Osteoblast (primary cell): Measurements from ENCODE around the gene SLC39A5. TPM values are rescaled to one million over a fixed set of nuclear protein-coding genes. Genes with fewer than 3 reads are reported as not detected.
A peak's percentile ranks its signal among the peaks of the same experiment; 100 is the strongest.

ENCODE experiments used
- DNase-seq: peaks from one replicate; pipeline ENCODE4 v3.0.0; 2011; ENCODE audit warnings: low spot score, mixed read lengths; ENCODE audit not compliant: insufficient read length; ENCODE audit errors: missing footprints
- H2AFZ ChIP-seq: 2 replicates; pipeline ENCODE4 v1.6.0; 2011; ENCODE audit warnings: mild to moderate bottlenecking, low read length
- H3K27ac ChIP-seq: 2 replicates; pipeline ENCODE4 v1.5.1; 2011; ENCODE audit warnings: mild to moderate bottlenecking, low read depth, low read length, moderate library complexity
- H3K27me3 ChIP-seq: 2 replicates; pipeline ENCODE4 v1.6.0; 2012; ENCODE audit warnings: mild to moderate bottlenecking, control low read depth, inconsistent platforms, low read length, moderate library complexity; ENCODE audit not compliant: insufficient read depth
- H3K36me3 ChIP-seq: 2 replicates; pipeline ENCODE4 v1.5.1; 2011; ENCODE audit warnings: mild to moderate bottlenecking, low read length, control low read depth, moderate library complexity; ENCODE audit not compliant: insufficient read depth
- H3K4me1 ChIP-seq: 2 replicates; pipeline ENCODE4 v1.5.1; 2011; ENCODE audit warnings: mild to moderate bottlenecking, low read length, control low read depth, moderate library complexity; ENCODE audit not compliant: insufficient read depth
- H3K4me2 ChIP-seq: 2 replicates; pipeline ENCODE4 v1.6.0; 2011; ENCODE audit warnings: mild to moderate bottlenecking, low read length; ENCODE audit not compliant: insufficient read depth
- H3K4me3 ChIP-seq: fragments of 200-600 bp; sonication (generic); 3 replicates; pipeline ENCODE4 v1.5.1; 2012; ENCODE audit warnings: mild to moderate bottlenecking, low read length, inconsistent platforms; ENCODE audit not compliant: insufficient read depth
- H3K79me2 ChIP-seq: 2 replicates; pipeline ENCODE4 v1.6.0; 2012; ENCODE audit warnings: mild to moderate bottlenecking, low read length, control low read depth, inconsistent platforms; ENCODE audit not compliant: insufficient read depth
- H3K9me3 ChIP-seq: 2 replicates; pipeline ENCODE4 v1.5.1; 2011; ENCODE audit warnings: low read depth, low read length, control low read depth
- H4K20me1 ChIP-seq: 2 replicates; pipeline ENCODE4 v1.6.0; 2012; ENCODE audit warnings: mild to moderate bottlenecking, low read length, control low read depth; ENCODE audit not compliant: insufficient read depth
- CTCF ChIP-seq: IDR thresholded peaks from 2 replicates; pipeline ENCODE4 v1.5.1; 2011; ENCODE audit warnings: mild to moderate bottlenecking, low read depth, low read length, moderate library complexity; ENCODE audit errors: extremely low read depth
- total RNA-seq: library from RNA; depleted of rRNA; stranded (reverse); fragments of >200 nt; gene quantifications from 2 replicates; pipeline ENCODE4 v1.2.3, GENCODE V29; 2012

The SLC39A5 gene
- total RNA-seq, 1 donor: not detected

GRCh38 chr12:56286044-56286830 is 56.4 kb downstream of the SLC39A5 start:
- peak; percentile 21 for DNase-seq
- H3K4me1 ChIP-seq: peaks cover 5% of the 10 kb centered on the region
- H3K27ac ChIP-seq: no peak overlapping the region
- no peak overlapping the region for H2AFZ ChIP-seq
- peaks cover 8% of the 10 kb centered on the region for H4K20me1 ChIP-seq
- H3K36me3 ChIP-seq: peaks cover 55% of the 10 kb centered on the region
- no peak overlapping the region for H3K4me3 ChIP-seq
- H3K4me2 ChIP-seq: no peak overlapping the region
- no peaks in the 10 kb centered on the region for H3K27me3 ChIP-seq
- no peak for TF ChIP-seq CTCF
- H3K9me3 ChIP-seq: no peaks in the 10 kb centered on the region
- peaks cover 39% of the 10 kb centered on the region for H3K79me2 ChIP-seq

Other genes starting within 250 kb of the SLC39A5 start
- gene SUOX, start 232.8 kb upstream of the SLC39A5 start, total RNA-seq: 12.3 and 13.0 TPM in 2 replicates
- 1.2 and 2.5 TPM in 2 replicates for gene IKZF4, start 209.0 kb upstream of the SLC39A5 start, total RNA-seq
- gene RPS26, start 188.1 kb upstream of the SLC39A5 start, total RNA-seq: 162 and 459 TPM in 2 replicates
- gene ERBB3, start 149.9 kb upstream of the SLC39A5 start, total RNA-seq: 1.1 and 2.4 TPM in 2 replicates
- 99.0 and 115 TPM in 2 replicates for gene PA2G4, start 125.5 kb upstream of the SLC39A5 start, total RNA-seq
- 1,930 and 2,844 TPM in 2 replicates for gene RPL41, start 113.4 kb upstream of the SLC39A5 start, total RNA-seq
- 9.0 and 10.6 TPM in 2 replicates for gene ZC3H10, start 111.8 kb upstream of the SLC39A5 start, total RNA-seq
- 239 and 304 TPM in 2 replicates for gene ESYT1, start 101.8 kb upstream of the SLC39A5 start, total RNA-seq
- 49.8 and 53.9 TPM in 2 replicates for gene MYL6B, start 77.5 kb upstream of the SLC39A5 start, total RNA-seq
- gene MYL6, start 71.7 kb upstream of the SLC39A5 start, total RNA-seq: 848 and 873 TPM in 2 replicates
- 65.9 and 70.4 TPM in 2 replicates for gene SMARCC2, start 40.6 kb upstream of the SLC39A5 start, total RNA-seq
- 155 and 159 TPM in 2 replicates for gene RNF41, start 8.1 kb upstream of the SLC39A5 start, total RNA-seq
- gene NABP2, start 5.7 kb upstream of the SLC39A5 start, total RNA-seq: 26.8 and 27.4 TPM in 2 replicates
- 17.7 and 18.8 TPM in 2 replicates for gene ANKRD52, start 28.3 kb downstream of the SLC39A5 start, total RNA-seq
- gene COQ10A, start 36.9 kb downstream of the SLC39A5 start, total RNA-seq: 10.1 and 14.4 TPM in 2 replicates
- gene CS, start 70.3 kb downstream of the SLC39A5 start, total RNA-seq: 106 and 114 TPM in 2 replicates
- gene CNPY2, start 85.9 kb downstream of the SLC39A5 start, total RNA-seq: 82.5 and 83.7 TPM in 2 replicates
- 10.5 and 19.2 TPM in 2 replicates for gene PAN2, start 103.9 kb downstream of the SLC39A5 start, total RNA-seq
- gene IL23A, start 108.8 kb downstream of the SLC39A5 start, total RNA-seq: not detected in 2 replicates
- 567 and 652 TPM in 2 replicates for gene STAT2, start 130.1 kb downstream of the SLC39A5 start, total RNA-seq
- gene APOF, start 132.8 kb downstream of the SLC39A5 start, total RNA-seq: not detected in 2 replicates
- gene TIMELESS, start 219.4 kb downstream of the SLC39A5 start, total RNA-seq: 4.1 and 4.7 TPM in 2 replicates
- not detected in 2 replicates for gene MIP, start 224.6 kb downstream of the SLC39A5 start, total RNA-seq
- gene SPRYD4, start 238.5 kb downstream of the SLC39A5 start, total RNA-seq: 2.5 and 2.7 TPM in 2 replicates